HL-60/S4 treated with retinoic acid at 250 ng/mL for 4 days and 3 days (cell line): ENCODE results near the gene SARM1.

ENCODE experiments used
- in situ Hi-C: fragments of 300-500 bp; cut with MboI; formaldehyde crosslinking; loops from 2 replicates; pipeline ENCODE4 v1.7.0; 2022; ENCODE audit warnings: low sequenced_read_pairs

SARM1 gene

DNA sequence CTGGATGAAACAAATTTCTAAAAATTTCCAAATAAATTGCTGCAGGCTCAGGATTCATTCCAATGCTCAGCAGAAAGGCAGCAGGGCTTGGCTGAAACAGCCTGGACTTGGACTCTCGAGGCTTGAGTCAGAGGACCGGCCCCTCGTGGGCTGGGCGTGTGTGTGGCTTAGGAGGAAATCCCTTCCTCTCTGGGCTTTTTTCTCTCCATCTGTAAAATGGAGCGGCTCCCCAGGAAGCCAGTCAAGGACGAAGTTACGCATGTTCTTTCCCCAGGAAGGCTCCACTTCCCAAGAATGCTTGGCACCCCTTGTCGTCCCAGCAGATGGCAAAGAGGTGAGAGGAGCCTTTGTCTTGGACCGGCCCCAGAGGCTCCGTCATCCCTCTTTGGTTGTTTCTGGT, 21.0 kb downstream of the SARM1 start:
- in situ Hi-C loops = no loop called here

DNA sequence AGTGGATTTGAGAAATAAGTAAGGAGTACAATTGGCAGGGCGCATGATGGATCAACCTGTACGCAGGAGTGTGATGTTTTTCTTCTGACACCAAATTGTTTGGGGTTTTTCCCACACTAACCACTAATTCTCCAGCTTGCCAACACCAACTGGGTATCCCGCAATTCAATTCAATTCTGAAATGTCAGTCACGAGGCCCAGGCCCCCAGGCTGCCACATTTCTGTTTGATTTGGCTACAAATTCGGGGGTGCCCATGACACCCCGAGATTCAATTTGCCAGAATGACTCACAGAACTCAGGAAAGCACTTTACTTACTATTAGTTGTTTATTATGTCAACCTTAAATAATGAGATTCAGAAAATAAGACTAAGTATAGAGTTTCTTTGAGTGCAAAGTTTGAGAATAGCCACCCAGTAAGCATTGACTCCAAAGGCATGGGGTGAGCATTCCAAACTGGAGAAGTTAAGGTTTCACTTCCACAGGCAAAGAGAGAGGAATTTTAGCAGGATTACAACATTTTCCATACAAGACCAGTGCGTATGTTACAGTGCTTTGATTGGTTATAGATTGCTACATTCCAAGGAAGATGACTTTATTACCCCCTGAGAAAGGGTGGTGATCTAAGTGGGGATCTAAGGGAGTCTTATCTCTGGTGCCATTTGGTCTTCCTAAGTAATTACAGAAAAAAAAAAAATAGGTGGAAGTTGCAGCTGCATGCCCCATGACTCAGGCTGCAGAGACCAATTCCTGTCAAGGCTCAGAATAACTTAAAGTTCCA, 23.0 kb downstream of the SARM1 start:
- in situ Hi-C loops = no loop called here

DNA sequence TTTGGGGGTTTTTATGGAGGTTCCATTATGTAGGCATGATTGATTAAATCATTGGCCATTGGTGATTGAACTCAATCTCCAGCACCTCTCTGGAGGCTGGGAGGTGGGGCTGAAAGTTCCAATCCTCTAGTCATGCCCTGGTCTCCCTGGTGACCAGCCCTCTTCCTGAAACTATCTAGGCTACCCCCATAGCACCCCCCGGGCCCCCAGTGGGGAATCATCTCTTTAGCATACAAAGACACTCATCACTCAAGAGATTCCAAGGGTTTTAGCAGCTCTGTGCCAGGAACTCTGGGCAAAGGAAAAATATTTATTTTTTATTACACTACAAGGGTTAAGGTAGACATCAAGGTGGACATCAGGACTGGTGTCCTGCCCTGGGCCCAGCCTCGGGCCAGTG, 23.9 kb downstream of the SARM1 start:
- in situ Hi-C loops = no loop called here

DNA sequence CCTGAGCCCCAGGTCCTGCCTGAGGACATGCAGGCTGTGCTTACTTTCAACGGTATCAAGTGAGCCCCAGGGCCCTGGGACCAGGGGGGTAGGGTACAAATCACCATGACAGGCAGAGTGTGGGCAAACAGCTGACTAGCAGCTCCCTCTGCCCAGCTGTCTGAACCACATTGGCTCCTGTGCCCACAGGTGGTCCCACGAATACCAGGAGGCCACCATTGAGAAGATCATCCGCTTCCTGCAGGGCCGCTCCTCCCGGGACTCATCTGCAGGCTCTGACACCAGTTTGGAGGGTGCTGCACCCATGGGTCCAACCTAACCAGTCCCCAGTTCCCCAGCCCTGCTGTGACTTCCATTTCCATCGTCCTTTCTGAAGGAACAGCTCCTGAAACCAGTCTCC, 24.5 kb downstream of the SARM1 start:
- in situ Hi-C loops = no loop called here

DNA sequence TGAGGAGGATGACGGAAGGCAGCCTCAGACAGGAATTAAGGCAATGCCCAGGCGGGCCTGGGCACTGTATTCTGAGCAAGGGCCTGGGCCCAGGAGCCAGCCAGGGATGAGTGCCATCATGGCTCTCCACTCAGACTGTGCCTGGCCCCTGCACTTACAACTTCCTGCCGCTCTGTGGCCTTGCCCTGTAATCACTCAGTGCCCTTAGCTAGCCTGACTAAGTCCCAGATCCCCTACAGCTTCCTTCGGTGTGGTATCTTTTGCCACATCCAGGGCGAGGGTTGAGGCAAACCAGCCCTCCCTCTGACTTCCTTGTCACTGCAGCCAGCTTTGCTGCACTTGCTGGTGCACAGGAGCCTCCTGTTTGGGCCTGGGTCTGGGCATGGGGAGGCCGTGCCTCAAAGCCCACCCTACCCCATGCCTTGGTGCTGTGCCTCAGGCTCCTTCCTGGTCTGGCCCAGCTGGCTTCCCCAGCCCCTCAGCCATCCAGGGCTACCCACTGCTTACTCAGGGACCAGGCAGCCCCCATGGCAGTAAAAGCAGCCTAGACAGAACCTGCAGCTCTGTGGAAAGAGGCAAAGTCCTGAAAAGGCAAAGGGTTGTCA, 25.2 kb downstream of the SARM1 start:
- in situ Hi-C loops = no loop called here

DNA sequence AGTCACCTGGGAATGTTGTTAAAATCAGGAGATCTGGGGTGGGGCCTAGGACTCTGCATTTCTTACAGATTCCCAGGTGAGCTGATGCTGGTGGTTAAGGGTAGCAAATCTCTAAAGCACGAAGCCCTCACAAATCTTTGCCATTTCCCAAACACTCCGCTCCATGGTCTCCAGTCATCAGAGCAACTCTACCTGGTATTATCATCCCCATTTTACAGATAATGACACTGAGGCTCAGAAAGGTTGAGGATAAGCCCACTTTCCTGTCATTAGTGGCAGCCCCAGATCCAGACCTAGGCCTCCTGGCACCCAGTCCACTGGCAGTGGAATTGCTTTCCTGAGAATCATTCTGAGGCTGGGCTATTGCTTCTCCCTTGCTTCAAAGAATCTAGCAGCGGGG, 25.8 kb downstream of the SARM1 start:
- in situ Hi-C loops = no loop called here

DNA sequence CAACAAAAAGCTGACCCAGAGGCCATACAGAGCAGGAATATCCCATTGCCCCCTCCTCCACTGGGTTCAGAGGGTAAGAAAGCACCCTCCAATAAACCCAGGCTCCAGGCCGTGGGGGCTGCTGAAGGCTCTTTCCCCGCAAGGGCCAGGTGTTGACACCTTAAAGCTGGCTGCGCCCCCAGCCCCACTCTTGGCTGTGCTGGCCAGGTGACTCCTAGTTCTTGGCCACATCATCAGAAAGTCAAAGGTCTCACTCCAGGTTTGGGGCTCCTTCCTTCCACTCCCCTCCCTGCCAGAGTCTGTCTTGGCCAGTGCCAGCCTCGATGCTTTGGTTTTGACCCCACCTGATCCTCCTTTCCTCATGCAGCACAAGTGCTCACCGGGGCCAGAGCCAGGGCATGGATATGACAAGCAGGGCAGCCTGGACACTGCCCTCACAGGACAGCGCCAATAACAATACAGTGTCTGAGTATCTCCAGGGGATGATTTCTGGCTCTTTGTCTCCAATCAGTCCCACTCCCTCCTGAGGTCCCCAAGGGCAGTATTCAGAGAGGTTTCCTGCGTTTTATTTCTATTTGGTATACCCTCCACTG, 26.3 kb downstream of the SARM1 start:
- in situ Hi-C loops = no loop called here

DNA sequence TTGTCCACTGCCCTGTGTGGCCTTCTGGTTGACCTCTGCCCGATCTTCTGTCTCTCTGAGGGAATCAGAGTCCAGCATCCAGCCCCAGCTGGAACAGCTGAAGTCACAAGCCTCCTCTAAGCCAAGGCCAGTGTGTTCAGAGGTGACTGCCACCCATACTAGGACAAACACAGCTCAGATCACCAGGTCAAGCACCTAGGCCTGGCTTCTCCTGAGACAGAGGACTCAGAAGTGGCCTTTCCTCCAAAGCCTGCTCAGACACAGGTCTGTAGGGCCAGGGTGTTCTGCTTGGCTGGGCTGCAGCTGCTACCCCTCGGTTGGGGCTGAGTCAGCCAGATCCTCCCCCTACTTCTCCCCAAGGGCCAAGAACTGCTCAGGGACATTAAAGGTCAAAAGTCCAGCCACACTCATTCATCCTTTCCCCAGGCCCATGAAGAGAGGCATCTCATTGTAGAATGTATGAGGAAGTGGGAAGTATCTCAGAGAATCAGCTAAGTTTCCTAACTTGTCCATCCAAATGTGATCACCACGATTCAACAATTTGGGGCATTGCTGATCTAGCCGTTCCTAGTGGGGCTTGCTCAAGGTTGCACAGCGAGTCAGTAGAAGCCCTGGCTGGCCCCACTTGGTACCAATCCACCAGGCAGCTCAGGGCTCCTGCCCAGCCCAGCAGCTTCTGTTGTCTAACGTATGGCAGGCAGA, 26.9 kb downstream of the SARM1 start:
- in situ Hi-C loops = no loop called here

DNA sequence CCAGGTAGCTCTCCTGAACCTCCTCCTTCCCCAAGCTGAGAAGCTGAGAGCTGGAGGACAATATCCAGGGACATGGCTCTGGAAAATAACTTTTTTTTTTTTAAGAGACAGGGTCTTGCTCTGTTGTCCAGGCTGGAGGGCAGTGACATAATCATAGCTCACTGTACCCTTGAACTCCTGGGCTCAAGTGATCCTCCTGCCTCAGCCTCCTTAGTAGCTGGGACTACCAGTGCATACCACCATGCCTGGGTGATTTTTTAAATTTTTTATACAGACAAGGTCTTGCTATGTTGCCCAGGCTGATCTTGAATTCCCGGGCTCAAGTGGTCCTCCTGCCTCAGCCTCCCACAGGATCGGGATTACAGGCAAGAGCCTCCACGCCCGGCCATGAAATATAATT, 28.3 kb downstream of the SARM1 start:
- in situ Hi-C loops = no loop called here

DNA sequence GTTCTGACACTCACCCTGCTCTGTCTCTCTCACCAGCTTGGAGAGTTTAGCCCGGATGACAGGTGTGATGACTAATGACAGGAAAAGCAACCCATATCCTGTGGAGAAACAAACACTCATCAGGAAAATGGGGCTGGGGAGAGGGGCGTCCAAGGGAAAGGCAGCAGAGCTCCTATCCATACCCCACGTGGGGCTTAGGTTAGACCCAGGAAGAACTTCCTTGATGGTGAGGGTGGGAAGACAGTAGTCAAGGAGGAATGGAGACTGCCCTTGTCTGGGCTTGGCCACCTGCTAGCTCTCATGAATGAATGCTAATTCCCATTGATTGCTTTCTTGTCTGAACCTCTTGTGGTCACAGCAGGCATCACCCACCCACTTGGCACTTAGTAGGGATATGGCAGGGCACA, 30.7 kb downstream of the SARM1 start:
- in situ Hi-C loops = no loop called here

DNA sequence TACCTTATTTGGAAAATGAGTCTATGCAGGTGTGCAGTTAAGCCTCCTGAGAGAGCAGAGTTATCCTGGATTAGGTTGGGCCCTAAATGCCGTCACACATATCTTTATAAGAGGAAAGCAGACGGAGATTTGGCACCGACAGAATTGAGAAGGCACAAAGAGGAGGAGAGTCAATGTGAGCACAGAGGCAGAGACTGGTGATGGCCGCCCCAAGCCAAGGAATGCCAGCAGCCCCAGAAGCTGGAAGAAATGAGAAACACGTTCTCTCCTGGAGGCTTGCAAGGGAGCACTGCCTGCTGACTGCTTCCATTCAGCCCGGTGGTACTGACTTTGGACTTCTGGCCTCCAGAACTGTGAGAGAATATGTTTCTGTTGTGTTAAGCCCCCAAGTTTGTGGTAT, 31.4 kb downstream of the SARM1 start:
- in situ Hi-C loops = no loop called here

DNA sequence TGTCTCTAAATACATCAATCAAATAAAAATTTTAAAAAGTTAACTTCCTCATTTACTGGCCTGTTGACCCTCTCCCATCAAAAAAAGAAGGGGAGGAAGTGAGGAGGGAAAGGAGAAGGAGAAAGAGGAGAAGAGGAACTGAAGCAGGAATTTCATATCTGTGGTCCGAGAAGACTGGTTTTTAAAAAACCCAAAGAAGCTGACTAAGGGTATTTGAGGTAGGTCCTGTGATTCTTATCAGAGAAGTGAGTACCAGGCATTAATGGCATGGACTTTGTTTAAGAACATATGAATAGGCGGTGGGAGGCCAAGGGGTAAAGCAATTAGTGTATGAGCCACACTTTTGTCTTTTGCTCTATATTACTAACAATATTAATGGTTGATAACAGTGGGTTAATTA, 32.5 kb downstream of the SARM1 start:
- in situ Hi-C loops = no loop called here

DNA sequence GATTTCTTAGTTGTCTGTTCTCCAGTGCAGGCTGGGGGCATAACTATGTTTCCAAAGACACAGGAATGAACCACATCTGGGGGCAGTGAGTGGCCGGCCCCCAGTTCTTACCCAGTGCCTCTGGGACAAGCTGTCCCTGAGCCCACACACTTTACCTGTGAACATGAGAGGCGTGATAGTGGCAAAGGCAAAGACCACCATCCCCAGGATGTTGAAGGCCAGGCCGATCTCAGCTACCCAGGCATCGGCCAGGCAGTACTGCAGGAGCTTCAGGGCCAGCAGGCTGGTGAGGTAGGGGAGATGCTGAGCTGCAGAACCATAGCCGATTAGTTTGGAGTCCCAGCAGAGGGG, 32.9 kb downstream of the SARM1 start:
- in situ Hi-C loops = no loop called here

DNA sequence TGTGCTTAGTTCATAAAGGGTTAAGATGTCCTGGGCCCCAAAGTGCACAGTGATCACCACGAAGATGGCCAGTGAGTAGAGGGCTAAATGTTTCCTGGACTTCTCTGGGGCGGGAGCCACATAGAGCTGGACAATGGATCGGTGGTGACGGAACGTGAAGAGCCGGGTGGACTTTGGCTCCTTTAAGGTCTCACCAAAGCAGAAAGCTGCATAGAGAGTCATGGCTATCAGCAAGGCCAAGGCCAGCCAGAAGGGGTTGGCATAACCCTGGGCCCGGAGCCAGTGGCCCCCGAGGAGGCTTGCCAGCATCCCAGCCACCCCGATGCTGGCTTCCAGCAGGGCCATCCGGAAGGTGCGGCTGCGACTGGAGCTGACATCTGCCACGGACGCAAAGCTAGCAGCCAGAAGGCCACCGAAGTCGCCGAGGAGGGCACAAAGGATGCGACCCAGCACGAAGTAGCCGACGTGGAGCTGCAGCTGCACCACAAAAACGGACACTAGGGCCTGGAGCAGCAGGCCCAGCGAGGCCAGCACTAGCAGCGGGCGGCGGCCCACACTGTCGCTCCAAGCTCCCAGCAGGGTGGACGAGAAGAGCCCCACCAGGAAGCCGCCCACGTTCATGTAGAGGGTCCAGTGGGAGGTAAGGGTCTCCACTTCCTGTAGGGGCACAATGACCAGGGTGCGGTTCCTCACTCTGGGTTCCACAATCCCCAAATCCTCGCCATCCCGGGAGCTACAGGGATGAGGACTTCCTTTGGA, 33.5 kb downstream of the SARM1 start:
- in situ Hi-C loops = no loop called here

DNA sequence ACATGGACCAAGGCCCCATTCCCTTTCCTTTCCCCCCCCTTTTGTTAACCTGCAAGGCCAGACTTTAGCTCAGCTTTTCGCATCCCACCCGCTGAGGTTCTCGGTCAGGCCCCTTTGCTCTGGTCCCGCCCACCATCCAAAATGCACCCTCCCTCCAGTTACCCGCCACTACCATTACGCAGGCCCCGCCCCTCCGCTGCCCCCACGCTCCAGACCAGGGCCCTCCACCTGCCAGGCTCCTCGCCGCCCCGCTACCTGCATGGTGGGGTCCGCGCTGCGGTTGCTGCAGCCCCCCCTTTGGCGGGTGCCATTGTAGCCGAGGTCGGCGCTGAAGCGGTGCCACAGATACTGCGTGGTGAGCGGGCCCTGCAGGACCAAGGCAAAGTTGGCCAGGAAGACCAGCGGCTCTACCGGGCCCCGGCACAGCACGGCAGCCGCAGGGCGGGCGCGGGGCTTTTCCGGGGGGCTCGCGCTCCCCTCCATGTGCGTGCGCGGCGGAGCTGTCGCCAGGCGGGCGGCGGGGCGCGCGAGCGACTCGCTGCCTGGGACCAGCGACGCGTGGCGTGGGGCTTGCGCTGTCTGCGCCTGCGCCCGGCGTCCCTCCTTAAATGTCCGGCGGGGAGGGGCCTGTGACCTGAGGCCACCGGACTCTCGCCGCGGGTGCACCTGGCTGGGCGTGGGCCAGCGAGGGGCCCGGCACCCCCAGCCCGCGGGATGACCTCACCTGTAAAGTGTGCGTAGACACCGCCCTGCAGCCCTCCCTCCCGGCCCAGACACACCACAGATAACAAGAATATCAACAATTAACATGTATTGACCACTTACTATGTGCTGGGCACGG, 34.4 kb downstream of the SARM1 start, which contains the start of gene SLC46A1:
TSS of gene SLC46A1 (minus strand) at position 581 of the 841 bp plus-strand sequence. CDS start at position 483, 98 bp downstream.
- in situ Hi-C loops = no loop called here

DNA sequence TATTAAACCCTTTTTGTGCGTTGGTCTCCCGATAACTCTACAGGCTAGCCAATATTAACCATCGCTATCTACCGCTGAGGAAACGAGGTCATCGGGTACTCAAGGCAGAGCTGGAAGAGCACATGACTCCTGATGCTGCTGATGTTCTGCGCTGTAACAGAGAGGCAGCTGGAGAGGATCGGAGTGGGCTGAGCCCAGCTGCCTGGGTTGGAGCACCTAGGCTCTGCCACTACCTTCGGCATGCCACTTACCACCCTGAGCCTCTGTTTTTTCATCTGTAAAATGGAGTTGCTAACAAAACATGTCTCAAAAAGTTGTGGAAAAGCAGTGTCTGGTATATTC, 35.0 kb downstream of the SARM1 start:
- in situ Hi-C loops = no loop called here

DNA sequence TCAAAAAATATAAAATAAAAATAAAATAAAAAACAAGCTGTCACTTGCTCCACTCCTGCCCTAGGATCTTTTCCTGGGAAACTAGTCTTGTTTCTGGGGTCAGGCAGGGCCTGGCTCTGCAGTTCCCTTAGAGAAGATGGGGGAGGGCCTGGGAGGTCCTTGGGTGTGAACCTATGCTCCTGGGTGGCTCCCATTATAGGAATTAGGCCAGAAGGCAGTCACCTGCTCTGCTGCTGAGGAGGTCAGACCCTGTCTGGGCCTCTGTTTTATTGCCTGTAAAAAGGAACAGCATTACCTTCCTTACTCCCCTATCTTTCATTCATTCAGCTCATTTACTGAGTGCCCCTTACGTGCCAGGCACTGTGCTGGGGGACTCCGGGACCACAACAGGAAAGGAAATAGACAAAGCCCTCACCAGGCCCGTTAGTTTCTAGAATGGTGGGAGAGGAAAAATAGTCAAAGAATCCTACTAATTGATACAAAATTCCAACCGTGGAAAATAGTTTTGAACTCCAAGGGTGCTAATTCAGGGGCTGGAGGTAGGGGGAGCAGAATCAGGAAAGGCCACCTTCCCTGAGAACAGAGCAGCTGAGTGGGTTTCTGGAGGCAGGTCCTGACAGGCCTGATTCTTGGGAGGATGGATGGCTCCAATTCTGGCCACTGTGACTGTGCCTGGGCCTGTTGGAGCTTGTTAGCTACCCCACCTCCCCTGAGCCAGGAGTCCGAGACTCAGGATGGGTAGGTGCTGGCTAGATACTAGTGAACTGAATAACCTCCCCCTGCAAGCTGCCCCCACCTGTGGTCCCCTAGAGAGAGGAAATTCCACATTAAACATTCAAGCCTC, 35.9 kb downstream of the SARM1 start:
- in situ Hi-C loops = no loop called here

DNA sequence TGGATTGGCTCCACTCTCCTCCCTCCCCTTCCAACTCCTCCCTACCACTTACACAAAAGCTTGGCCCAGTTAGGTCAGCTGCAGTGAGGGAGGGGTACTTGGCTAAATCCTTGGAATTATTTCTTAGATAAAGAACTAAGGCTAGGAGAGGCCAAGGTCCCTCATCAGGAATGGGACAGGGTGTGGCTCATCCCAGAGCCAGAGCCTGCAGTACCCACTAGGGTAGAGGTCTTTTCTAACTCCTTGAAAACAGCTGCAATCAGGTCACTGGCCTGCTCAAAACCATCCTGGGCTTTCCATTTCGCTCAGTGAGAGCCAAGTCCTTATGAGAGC, 36.4 kb downstream of the SARM1 start:
- in situ Hi-C loops = no loop called here

DNA sequence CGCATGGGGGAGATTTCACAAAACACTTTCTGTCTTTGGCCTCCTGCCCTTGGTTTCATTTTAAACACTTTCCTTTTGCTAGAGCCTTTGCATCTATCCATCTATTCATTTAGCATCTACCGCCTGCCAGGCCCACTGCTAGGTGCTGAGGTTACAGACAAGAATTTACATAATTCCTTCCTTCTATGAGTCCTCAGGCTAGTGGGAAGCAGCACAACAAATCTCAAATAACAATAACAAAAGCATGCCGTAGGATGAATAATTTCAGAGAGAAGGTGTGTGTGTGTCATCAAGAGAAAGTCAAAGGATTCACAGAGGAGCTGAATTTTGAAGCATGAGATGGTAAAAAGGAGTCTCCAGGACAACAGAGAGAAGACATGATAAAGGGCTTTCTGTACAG, 40.6 kb downstream of the SARM1 start:
- in situ Hi-C loops = no loop called here

DNA sequence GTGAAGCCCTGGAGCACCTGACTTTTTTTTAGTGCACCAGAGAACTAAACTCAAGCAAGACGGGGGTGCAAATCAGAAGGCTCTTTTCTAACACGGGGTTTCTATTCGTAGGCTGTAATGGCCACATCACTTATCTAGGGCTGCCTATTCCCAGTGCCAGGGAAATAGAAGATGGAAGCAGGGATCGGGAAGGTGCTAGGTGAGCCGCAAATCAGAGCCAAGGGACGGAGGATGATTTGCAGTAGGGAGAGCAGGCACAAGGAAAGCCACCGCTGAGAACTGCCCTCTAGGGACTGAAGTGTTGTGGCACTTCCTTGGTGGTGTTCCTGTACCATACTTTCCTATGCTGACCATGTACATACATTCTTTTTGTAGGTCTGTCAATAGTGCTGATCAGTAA, 42.3 kb downstream of the SARM1 start:
- in situ Hi-C loops = no loop called here
